ENCODE results near the gene CD160. TPM values are rescaled to one million over a fixed set of nuclear protein-coding genes. Genes with fewer than 3 reads are reported as not detected.

Gene CD160
- total RNA-seq, 1 experiment from 2014 or later, result not detected

- ChIA-PET CTCF (interaction anchor here (1.2 to 1.4 kb wide), 2 partner anchors 8 to 19 kb away, joined by 3 read pairs; no protein-coding TSS in a partner anchor), POLR2A (no interaction called here)
- intact Hi-C loops (cut with micrococcal nuclease), result no loop called here
- no peak overlapping the region for H3K27ac Mint-ChIP-seq (ENCODE audit: low read depth, unreplicated experiment)
- no peak for DNase-seq (ENCODE audit: unreplicated experiment)
- no peak for TF ChIP-seq CTCF (IDR thresholded peaks at IDR 0.05; ENCODE audit: unreplicated experiment)
- no peaks in the 10 kb centered on the region for H3K9me3 Mint-ChIP-seq (ENCODE audit: unreplicated experiment)
- H3K4me3 Mint-ChIP-seq (ENCODE audit: unreplicated experiment), result no peak overlapping the region
- H3K27me3 Mint-ChIP-seq (ENCODE audit: insufficient read depth, unreplicated experiment), result no peaks in the 10 kb centered on the region
- no peaks in the 10 kb centered on the region for H3K36me3 Mint-ChIP-seq (ENCODE audit: insufficient read depth, unreplicated experiment)
- BruUV-seq (replicated peaks), result no TSS peak
- peaks cover 11% of the 10 kb centered on the region for H3K4me1 Mint-ChIP-seq (ENCODE audit: insufficient read depth, unreplicated experiment)
These were observed 17.9 kb upstream of the CD160 start for GRCh38 chr1:145701306-145701862.

- intact Hi-C loops (cut with micrococcal nuclease), result no loop called here
- Mint-ChIP-seq H3K27ac (ENCODE audit: low read depth, unreplicated experiment) (no peak overlapping the region), H3K36me3 (ENCODE audit: insufficient read depth, unreplicated experiment) (no peaks in the 10 kb centered on the region), H3K9me3 (ENCODE audit: unreplicated experiment) (no peaks in the 10 kb centered on the region), H3K27me3 (ENCODE audit: insufficient read depth, unreplicated experiment) (no peaks in the 10 kb centered on the region), H3K4me1 (ENCODE audit: insufficient read depth, unreplicated experiment) (peaks cover 18% of the 10 kb centered on the region), H3K4me3 (ENCODE audit: unreplicated experiment) (no peak overlapping the region)
- TF ChIP-seq CTCF (IDR thresholded peaks at IDR 0.05; ENCODE audit: unreplicated experiment), result no peak
- POLR2A ChIA-PET, result no interaction called here
- no TSS peak for BruUV-seq (replicated peaks)
- DNase-seq (ENCODE audit: unreplicated experiment), result no peak
- CTCF ChIA-PET, result no interaction called here
These were observed 17.2 kb upstream of the CD160 start for GRCh38 chr1:145702052-145702451.

GRCh38 chr1:145702826-145703225 lies 16.5 kb upstream of the CD160 start:
- intact Hi-C loops (cut with micrococcal nuclease), result no loop called here

GRCh38 chr1:145705622-145706021 lies 13.7 kb upstream of the CD160 start:
- CTCF ChIA-PET, result interaction anchor here (0.5 to 3.3 kb wide), 3 partner anchors 9 to 101 kb away, joined by 3 to 36 read pairs (median 3); no protein-coding TSS in a partner anchor
- no peak for DNase-seq (ENCODE audit: unreplicated experiment)
- Mint-ChIP-seq H3K27ac (ENCODE audit: low read depth, unreplicated experiment) (peak overlapping the region; percentile 65), H3K9me3 (ENCODE audit: unreplicated experiment) (peaks cover 7% of the 10 kb centered on the region), H3K4me1 (ENCODE audit: insufficient read depth, unreplicated experiment) (peaks cover 23% of the 10 kb centered on the region), H3K27me3 (ENCODE audit: insufficient read depth, unreplicated experiment) (no peaks in the 10 kb centered on the region), H3K36me3 (ENCODE audit: insufficient read depth, unreplicated experiment) (no peaks in the 10 kb centered on the region), H3K4me3 (ENCODE audit: unreplicated experiment) (no peak overlapping the region)
- no TSS peak for BruUV-seq (replicated peaks)
- TF ChIP-seq CTCF (IDR thresholded peaks at IDR 0.05; ENCODE audit: unreplicated experiment), result no peak
- POLR2A ChIA-PET, result interaction anchor here (0.8 to 3.4 kb wide), 2 partner anchors 13 to 21 kb away, joined by 3 to 11 read pairs; no protein-coding TSS in a partner anchor
- intact Hi-C loops (cut with micrococcal nuclease), result no loop called here

More at GRCh38 chr1:145702826-145703225, 16.5 kb upstream of the CD160 start:
- POLR2A ChIA-PET, result interaction anchor here (1.5 kb wide), 1 partner anchor 10 kb away, joined by 3 read pairs; no protein-coding TSS in a partner anchor
- BruUV-seq (replicated peaks), result no TSS peak
- no peak overlapping the region for H3K27ac Mint-ChIP-seq (ENCODE audit: low read depth, unreplicated experiment)
- no peaks in the 10 kb centered on the region for H3K36me3 Mint-ChIP-seq (ENCODE audit: insufficient read depth, unreplicated experiment)
- no peaks in the 10 kb centered on the region for H3K27me3 Mint-ChIP-seq (ENCODE audit: insufficient read depth, unreplicated experiment)
- peaks cover 19% of the 10 kb centered on the region for H3K4me1 Mint-ChIP-seq (ENCODE audit: insufficient read depth, unreplicated experiment)
- no peak for DNase-seq (ENCODE audit: unreplicated experiment)
- TF ChIP-seq CTCF (IDR thresholded peaks at IDR 0.05; ENCODE audit: unreplicated experiment), result no peak
- no peak overlapping the region for H3K4me3 Mint-ChIP-seq (ENCODE audit: unreplicated experiment)
- CTCF ChIA-PET, result interaction anchor here (3.3 kb wide), 1 partner anchor 19 kb away, joined by 36 read pairs; no protein-coding TSS in a partner anchor
- H3K9me3 Mint-ChIP-seq (ENCODE audit: unreplicated experiment), result no peaks in the 10 kb centered on the region

All from MCF 10A (cell line).